Endothelial cell of umbilical vein (primary cell): ENCODE results near the gene FRS3. TPM values are rescaled to one million over a fixed set of nuclear protein-coding genes. Genes with fewer than 3 reads are reported as not detected.

Source experiments
- BruUV-seq: library from RNA; stranded (reverse); fragments of 400-500 nt; replicated peaks from 2 replicates; lab custom pipeline; 2021; lab: Mats Ljungman, UMichigan
- CTCF ChIA-PET: fragments of 300-600, 350-600 bp; sonication (Branson Sonifier 250); formaldehyde crosslinking; loops from one replicate; lab custom pipeline; 2021; ENCODE audit warnings: antibody characterized with exemption, inconsistent platforms; lab: Charles Lee
- POLR2A ChIA-PET: fragments of 300-600, 350-600 bp; sonication (Branson Sonifier 250); formaldehyde crosslinking; loops from one replicate; lab custom pipeline; 2021; ENCODE audit warnings: antibody characterized with exemption, inconsistent platforms; lab: Charles Lee
- DNase-seq: peaks from one replicate; pipeline ENCODE4 v3.0.0-alpha.2; 2011; ENCODE audit warnings: low read depth, low spot score
- FAIRE-seq: peaks from 2 replicates; lab custom pipeline; 2011; peaks lifted over from hg19 to GRCh38; lab: Jason Lieb, UNC
- H2AFZ ChIP-seq: 2 replicates; pipeline ENCODE4 v1.6.0; 2012; ENCODE audit warnings: low read depth, low read length, control low read depth, inconsistent platforms
- H3K27ac ChIP-seq: 2 replicates; pipeline ENCODE4 v1.5.1; 2011; ENCODE audit warnings: low read depth, mild to moderate bottlenecking, control low read depth, low read length, moderate library complexity; ENCODE audit not compliant: insufficient read depth
- H3K27me3 ChIP-seq, 2 experiments: 2 replicates each; pipeline versions ENCODE4 v1.6.0 to v1.6.1; 2011; ENCODE audit warnings: low read length in 2 of 2, mixed read lengths in 1 of 2; ENCODE audit not compliant: control insufficient read depth in 2 of 2, insufficient read depth in 2 of 2
- H3K36me3 ChIP-seq, 2 experiments: 2 replicates in 1 of 2; 3 replicates in 1 of 2; pipeline ENCODE4 v1.5.1; 2011; ENCODE audit warnings: low read length in 2 of 2, mild to moderate bottlenecking in 1 of 2, moderate library complexity in 1 of 2; ENCODE audit not compliant: control insufficient read depth in 2 of 2, insufficient read depth in 2 of 2; ENCODE audit errors: extremely low read depth in 1 of 2
- H3K4me1 ChIP-seq: 3 replicates; pipeline ENCODE4 v1.5.1; 2011; ENCODE audit warnings: mild to moderate bottlenecking, low read length; ENCODE audit not compliant: control insufficient read depth, insufficient read depth; ENCODE audit errors: extremely low read depth
- H3K4me2 ChIP-seq: 2 replicates; pipeline ENCODE4 v1.6.1; 2011; ENCODE audit warnings: low read length, control low read depth, mixed read lengths; ENCODE audit not compliant: insufficient read depth
- H3K4me3 ChIP-seq, 3 experiments: fragments of 200-600 bp in 1 of 3; sonication (generic), shearing (Covaris generic) in 1 of 3; replicated peaks in 1 of 3; 2 replicates each; pipeline ENCODE4 v1.5.1; 2011 to 2016; ENCODE audit warnings: control low read depth in 3 of 3, low read length in 3 of 3, mild to moderate bottlenecking in 2 of 3, inconsistent platforms in 1 of 3, low read depth in 1 of 3, moderate library complexity in 1 of 3; ENCODE audit not compliant: insufficient read depth in 1 of 3
- H3K79me2 ChIP-seq: 2 replicates; pipeline ENCODE4 v1.6.0; 2012; ENCODE audit warnings: low read length, inconsistent platforms; ENCODE audit not compliant: control insufficient read depth, insufficient read depth
- H3K9ac ChIP-seq: replicated peaks from 2 replicates; pipeline ENCODE3; 2011; ENCODE audit warnings: low read length, control low read depth; ENCODE audit not compliant: insufficient read depth; ENCODE audit errors: extremely low read depth
- H3K9me1 ChIP-seq: replicated peaks from 3 replicates; pipeline ENCODE4 v1.6.0; 2011; ENCODE audit warnings: mild to moderate bottlenecking, low read length; ENCODE audit not compliant: control insufficient read depth, insufficient read depth; ENCODE audit errors: extremely low read depth
- H3K9me3 ChIP-seq: replicated peaks from 2 replicates; pipeline ENCODE4 v1.5.1; 2012; ENCODE audit warnings: low read length, inconsistent platforms; ENCODE audit not compliant: control insufficient read depth, insufficient read depth
- H4K20me1 ChIP-seq: replicated peaks from 2 replicates; pipeline ENCODE3; 2011; ENCODE audit warnings: mild to moderate bottlenecking, low read length; ENCODE audit not compliant: control insufficient read depth, insufficient read depth; ENCODE audit errors: extremely low read depth
- EZH2 ChIP-seq: IDR thresholded peaks from 2 replicates; pipeline ENCODE4 v1.6.1; 2012; ENCODE audit warnings: borderline replicate concordance, low read depth, mild to moderate bottlenecking, moderate library complexity, low read length, inconsistent platforms; ENCODE audit not compliant: severe bottlenecking
- FOS ChIP-seq: IDR thresholded peaks from 2 replicates; pipeline ENCODE4 v1.6.1; 2011; ENCODE audit warnings: mild to moderate bottlenecking, low read length, moderate library complexity, borderline replicate concordance; ENCODE audit not compliant: insufficient read depth
- GATA2 ChIP-seq: IDR thresholded peaks from 2 replicates; pipeline ENCODE4 v1.7.0; 2011; ENCODE audit warnings: low read depth, mild to moderate bottlenecking, moderate library complexity, mixed read lengths, low read length; ENCODE audit not compliant: insufficient read length, insufficient read depth
- JUN ChIP-seq: IDR thresholded peaks from 2 replicates; pipeline ENCODE4 v1.6.1; 2011; ENCODE audit warnings: borderline replicate concordance, low read depth; ENCODE audit not compliant: insufficient read length, insufficient read depth
- MAX ChIP-seq: IDR thresholded peaks from 2 replicates; pipeline ENCODE4 v1.6.1; 2011; ENCODE audit not compliant: insufficient read depth, insufficient read length
- MYC ChIP-seq: IDR thresholded peaks from one replicate; pipeline ENCODE4 v1.6.1; 2011; ENCODE audit warnings: mild to moderate bottlenecking, low read depth, low read length
- POLR2A ChIP-seq: IDR thresholded peaks from 2 replicates; pipeline ENCODE4 v1.6.1; 2012; ENCODE audit warnings: low read depth, mild to moderate bottlenecking, control low read depth, low read length
- POLR2AphosphoS5 ChIP-seq: IDR thresholded peaks from 2 replicates; pipeline ENCODE4 v1.6.1; 2012; ENCODE audit warnings: low read depth, mild to moderate bottlenecking, control low read depth, low read length, moderate library complexity; ENCODE audit not compliant: insufficient read depth
- dilution Hi-C: fragments of 300-500 bp; cut with MboI; formaldehyde crosslinking; loops from one replicate; pipeline ENCODE4 v1.15.0; 2019; ENCODE audit warnings: low sequenced_read_pairs; ENCODE audit not compliant: extremely low pct_ligation_motif_present
- intact Hi-C: fragments of 100-400 bp; cut with micrococcal nuclease; formaldehyde crosslinking; loops from one replicate; pipeline ENCODE4 v1.10.0; 2022
- polyA plus RNA-seq, 4 experiments: library from polyadenylated mRNA; depleted of rRNA in 3 of 4; stranded (reverse) in 3 of 4; unstranded in 1 of 4; fragments of >200 nt; gene quantifications; 2 replicates each; pipeline versions ENCODE4 v1.2.1 to v1.2.3, GENCODE V29; 2011 to 2012; ENCODE audit warnings: missing spikeins in 1 of 4
- total RNA-seq: library from RNA; stranded (reverse); gene quantifications from 2 replicates; pipeline ENCODE4 v1.2.3, GENCODE V29; 2021
- TF ChIP-seq, protein P1 (sequence below), 2 donors: IDR thresholded peaks; 1 replicate in 1 of 2; 2 replicates in 1 of 2; pipeline ENCODE4 v1.5.1; 2011; ENCODE audit warnings: low read length in 2 of 2, mild to moderate bottlenecking in 2 of 2, moderate library complexity in 2 of 2, control low read depth in 1 of 2, inconsistent platforms in 1 of 2, low read depth in 1 of 2; ENCODE audit not compliant: insufficient read depth in 1 of 2; ENCODE audit errors: extremely low read depth in 1 of 2

FRS3 gene
- total and polyA plus RNA-seq, 2 donors (not counting 3 experiments of a cell fraction or from before 2014, with no cell fraction given) = 5.2 to 5.3 TPM

GRCh38 chr6:41728073-41728936 is 51.4 kb downstream of the FRS3 start:
- Histone ChIP-seq H3K9ac (no peak overlapping the region), H3K27me3 (no peaks in the 10 kb centered on the region), H3K36me3 (no peaks in the 10 kb centered on the region), H3K4me3 (no peak overlapping the region), H3K27ac (no peak overlapping the region), H3K4me2 (no peak overlapping the region), H4K20me1 (no peaks in the 10 kb centered on the region), H3K9me3 (no peaks in the 10 kb centered on the region), H3K9me1 (no peaks in the 10 kb centered on the region), H3K79me2 (no peaks in the 10 kb centered on the region), H3K4me1 (peaks cover 10% of the 10 kb centered on the region), H2AFZ (no peak overlapping the region)
- FAIRE-seq (no peak), DNase-seq (no peak)
- BruUV-seq = no TSS peak
- ChIA-PET POLR2A (no interaction called here), CTCF (interaction anchor here (0.8 to 2.3 kb wide), 2 partner anchors 23 to 30 kb away, joined by 3 to 8 read pairs; no protein-coding TSS in a partner anchor)
- dilution Hi-C loops (no loop called here), intact Hi-C loops (no loop called here)
- TF ChIP-seq FOS (no peak), POLR2AphosphoS5 (no peak), EZH2 (no peak), GATA2 (no peak), MYC (no peak), MAX (no peak), POLR2A (no peak), JUN (no peak)
- TF ChIP-seq, protein P1, sequence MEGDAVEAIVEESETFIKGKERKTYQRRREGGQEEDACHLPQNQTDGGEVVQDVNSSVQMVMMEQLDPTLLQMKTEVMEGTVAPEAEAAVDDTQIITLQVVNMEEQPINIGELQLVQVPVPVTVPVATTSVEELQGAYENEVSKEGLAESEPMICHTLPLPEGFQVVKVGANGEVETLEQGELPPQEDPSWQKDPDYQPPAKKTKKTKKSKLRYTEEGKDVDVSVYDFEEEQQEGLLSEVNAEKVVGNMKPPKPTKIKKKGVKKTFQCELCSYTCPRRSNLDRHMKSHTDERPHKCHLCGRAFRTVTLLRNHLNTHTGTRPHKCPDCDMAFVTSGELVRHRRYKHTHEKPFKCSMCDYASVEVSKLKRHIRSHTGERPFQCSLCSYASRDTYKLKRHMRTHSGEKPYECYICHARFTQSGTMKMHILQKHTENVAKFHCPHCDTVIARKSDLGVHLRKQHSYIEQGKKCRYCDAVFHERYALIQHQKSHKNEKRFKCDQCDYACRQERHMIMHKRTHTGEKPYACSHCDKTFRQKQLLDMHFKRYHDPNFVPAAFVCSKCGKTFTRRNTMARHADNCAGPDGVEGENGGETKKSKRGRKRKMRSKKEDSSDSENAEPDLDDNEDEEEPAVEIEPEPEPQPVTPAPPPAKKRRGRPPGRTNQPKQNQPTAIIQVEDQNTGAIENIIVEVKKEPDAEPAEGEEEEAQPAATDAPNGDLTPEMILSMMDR (IDR thresholded peaks at IDR 0.05; ENCODE audit: extremely low read depth in 1 of 2, insufficient read depth in 1 of 2, low read depth in 1 of 2, low read length in 2 of 2) = no peak
